GM06990 (cell line): Measurements from ENCODE around the gene EDARADD.
A peak's percentile ranks its signal among the peaks of the same experiment; 100 is the strongest.

ENCODE experiments used
- DNase-seq: peaks from one replicate; pipeline ENCODE4 v3.0.0-alpha.2; 2011; ENCODE audit not compliant: insufficient read length; ENCODE audit errors: extremely low read depth
- H3K27me3 ChIP-seq: replicated peaks from 2 replicates; pipeline ENCODE4 v1.6.0; 2011; ENCODE audit warnings: low read length; ENCODE audit not compliant: control insufficient read depth, insufficient read depth
- H3K36me3 ChIP-seq: 2 replicates; pipeline ENCODE4 v1.5.1; 2011; ENCODE audit warnings: low read length; ENCODE audit not compliant: control insufficient read depth, insufficient read depth
- H3K4me3 ChIP-seq: replicated peaks from 2 replicates; pipeline ENCODE4 v1.5.1; 2011; ENCODE audit warnings: low read depth, mild to moderate bottlenecking, control low read depth, low read length
- CTCF ChIP-seq: IDR thresholded peaks from 2 replicates; pipeline ENCODE4 v1.5.1; 2011; ENCODE audit warnings: low read length, control low read depth, mild to moderate bottlenecking, inconsistent platforms; ENCODE audit not compliant: insufficient read depth, poor library complexity, severe bottlenecking

EDARADD gene

GRCh38 chr1:236520445-236521005 lies 126.4 kb downstream of the EDARADD start:
- no peak for DNase-seq
- Histone ChIP-seq H3K4me3 (no peak overlapping the region), H3K27me3 (no peaks in the 10 kb centered on the region), H3K36me3 (no peaks in the 10 kb centered on the region)
- no peak for TF ChIP-seq CTCF

- DNase-seq, result no peak
- TF ChIP-seq CTCF, result no peak
These were observed 129.0 kb downstream of the EDARADD start for GRCh38 chr1:236522937-236523703.

GRCh38 chr1:236523704-236524141 lies 129.6 kb downstream of the EDARADD start, which contains the start of gene LGALS8:
Gene LGALS8, plus strand, starts transcription at chr1:236523982. Its CDS starts 2,089 bp downstream, at chr1:236526071.
- no peak for TF ChIP-seq CTCF
- peak; percentile 85 for DNase-seq
- Histone ChIP-seq H3K4me3 (peak within 1 kb of the TSS; percentile 81), H3K27me3 (no peaks in the 10 kb centered on the region), H3K36me3 (no peaks in the 10 kb centered on the region)

More at GRCh38 chr1:236522937-236523703, 129.0 kb downstream of the EDARADD start:
- Histone ChIP-seq H3K36me3 (no peaks in the 10 kb centered on the region), H3K27me3 (no peaks in the 10 kb centered on the region), H3K4me3 (peak overlapping the region; percentile 81)

- DNase-seq, result peak; percentile 64
- TF ChIP-seq CTCF, result no peak
- Histone ChIP-seq H3K27me3 (no peaks in the 10 kb centered on the region), H3K4me3 (peak overlapping the region; percentile 81), H3K36me3 (no peaks in the 10 kb centered on the region; the same call in 1 of the 2 replicates)
These were observed 130.2 kb downstream of the EDARADD start for GRCh38 chr1:236524142-236524894.

- TF ChIP-seq CTCF, result no peak
- peak overlapping the region; percentile 81 for H3K4me3 ChIP-seq
- no peaks in the 10 kb centered on the region; the same call in 1 of the 2 replicates for H3K36me3 ChIP-seq
- H3K27me3 ChIP-seq, result no peaks in the 10 kb centered on the region
- no peak for DNase-seq
These were observed 130.8 kb downstream of the EDARADD start for GRCh38 chr1:236524895-236525184.
